Measurements from ENCODE around the gene MAP1LC3B.

The MAP1LC3B gene

GRCh38 chr16:87412371-87412995 lies 20.3 kb downstream of the MAP1LC3B start:
- peaks cover 79% of the 10 kb centered on the region for H3K36me3 ChIP-seq (ENCODE audit: control insufficient read depth, insufficient read depth, low read length)

GRCh38 chr16:87412996-87413421 lies 20.9 kb downstream of the MAP1LC3B start:
- Histone ChIP-seq H3K27me3 (ENCODE audit: control insufficient read depth, insufficient read depth, low read length) (no peaks in the 10 kb centered on the region), H3K9ac (ENCODE audit: low read length) (no peak overlapping the region), H3K9me3 (ENCODE audit: control insufficient read depth, insufficient read depth, low read depth, low read length) (no peaks in the 10 kb centered on the region), H3K4me1 (ENCODE audit: control insufficient read depth, insufficient read depth, low read length) (no peaks in the 10 kb centered on the region), H3K4me3 (ENCODE audit: low read depth, low read length) (no peak overlapping the region), H3K27ac (ENCODE audit: low read depth, low read length) (no peak overlapping the region), H3K36me3 (ENCODE audit: control insufficient read depth, insufficient read depth, low read length) (peaks cover 78% of the 10 kb centered on the region)

More at GRCh38 chr16:87412371-87412995, 20.3 kb downstream of the MAP1LC3B start:
- no peak overlapping the region for H3K4me3 ChIP-seq (ENCODE audit: low read depth, low read length)
- H3K27ac ChIP-seq (ENCODE audit: low read depth, low read length) = no peak overlapping the region
- H3K4me1 ChIP-seq (ENCODE audit: control insufficient read depth, insufficient read depth, low read length) = no peaks in the 10 kb centered on the region
- no peaks in the 10 kb centered on the region for H3K9me3 ChIP-seq (ENCODE audit: control insufficient read depth, insufficient read depth, low read depth, low read length)
- H3K9ac ChIP-seq (ENCODE audit: low read length) = no peak overlapping the region
- no peaks in the 10 kb centered on the region for H3K27me3 ChIP-seq (ENCODE audit: control insufficient read depth, insufficient read depth, low read length)

- Histone ChIP-seq H3K27me3 (ENCODE audit: control insufficient read depth, insufficient read depth, low read length) (no peaks in the 10 kb centered on the region), H3K4me3 (ENCODE audit: low read depth, low read length) (no peak overlapping the region), H3K27ac (ENCODE audit: low read depth, low read length) (no peak overlapping the region), H3K4me1 (ENCODE audit: control insufficient read depth, insufficient read depth, low read length) (no peaks in the 10 kb centered on the region), H3K9me3 (ENCODE audit: control insufficient read depth, insufficient read depth, low read depth, low read length) (no peaks in the 10 kb centered on the region), H3K36me3 (ENCODE audit: control insufficient read depth, insufficient read depth, low read length) (peaks cover 77% of the 10 kb centered on the region), H3K9ac (ENCODE audit: low read length) (no peak overlapping the region)
These were observed 22.1 kb downstream of the MAP1LC3B start for GRCh38 chr16:87414251-87414680.

- Histone ChIP-seq H3K27me3 (ENCODE audit: control insufficient read depth, insufficient read depth, low read length) (no peaks in the 10 kb centered on the region), H3K27ac (ENCODE audit: low read depth, low read length) (no peak overlapping the region), H3K9me3 (ENCODE audit: control insufficient read depth, insufficient read depth, low read depth, low read length) (no peaks in the 10 kb centered on the region), H3K4me1 (ENCODE audit: control insufficient read depth, insufficient read depth, low read length) (no peaks in the 10 kb centered on the region), H3K4me3 (ENCODE audit: low read depth, low read length) (no peak overlapping the region), H3K36me3 (ENCODE audit: control insufficient read depth, insufficient read depth, low read length) (peaks cover 74% of the 10 kb centered on the region), H3K9ac (ENCODE audit: low read length) (no peak overlapping the region)
These were observed 23.3 kb downstream of the MAP1LC3B start for GRCh38 chr16:87415441-87415840.

GRCh38 chr16:87416826-87417527 lies 24.8 kb downstream of the MAP1LC3B start:
- no peak overlapping the region for H3K27ac ChIP-seq (ENCODE audit: low read depth, low read length)
- peaks cover 75% of the 10 kb centered on the region for H3K36me3 ChIP-seq (ENCODE audit: control insufficient read depth, insufficient read depth, low read length)
- H3K4me1 ChIP-seq (ENCODE audit: control insufficient read depth, insufficient read depth, low read length) = no peaks in the 10 kb centered on the region
- H3K9ac ChIP-seq (ENCODE audit: low read length) = no peak overlapping the region
- no peak overlapping the region for H3K4me3 ChIP-seq (ENCODE audit: low read depth, low read length)
- no peaks in the 10 kb centered on the region for H3K9me3 ChIP-seq (ENCODE audit: control insufficient read depth, insufficient read depth, low read depth, low read length)
- no peaks in the 10 kb centered on the region for H3K27me3 ChIP-seq (ENCODE audit: control insufficient read depth, insufficient read depth, low read length)

GRCh38 chr16:87417528-87417910 lies 25.4 kb downstream of the MAP1LC3B start:
- no peaks in the 10 kb centered on the region for H3K4me1 ChIP-seq (ENCODE audit: control insufficient read depth, insufficient read depth, low read length)
- peaks cover 71% of the 10 kb centered on the region for H3K36me3 ChIP-seq (ENCODE audit: control insufficient read depth, insufficient read depth, low read length)

GRCh38 chr16:87418216-87418615 lies 26.1 kb downstream of the MAP1LC3B start:
- Histone ChIP-seq H3K27ac (ENCODE audit: low read depth, low read length) (no peak overlapping the region), H3K9me3 (ENCODE audit: control insufficient read depth, insufficient read depth, low read depth, low read length) (no peaks in the 10 kb centered on the region), H3K9ac (ENCODE audit: low read length) (no peak overlapping the region), H3K4me3 (ENCODE audit: low read depth, low read length) (no peak overlapping the region), H3K36me3 (ENCODE audit: control insufficient read depth, insufficient read depth, low read length) (peaks cover 69% of the 10 kb centered on the region), H3K27me3 (ENCODE audit: control insufficient read depth, insufficient read depth, low read length) (no peaks in the 10 kb centered on the region), H3K4me1 (ENCODE audit: control insufficient read depth, insufficient read depth, low read length) (no peaks in the 10 kb centered on the region)

More at GRCh38 chr16:87417528-87417910, 25.4 kb downstream of the MAP1LC3B start:
- H3K9ac ChIP-seq (ENCODE audit: low read length) = no peak overlapping the region
- H3K27me3 ChIP-seq (ENCODE audit: control insufficient read depth, insufficient read depth, low read length) = no peaks in the 10 kb centered on the region
- no peak overlapping the region for H3K4me3 ChIP-seq (ENCODE audit: low read depth, low read length)
- H3K9me3 ChIP-seq (ENCODE audit: control insufficient read depth, insufficient read depth, low read depth, low read length) = no peaks in the 10 kb centered on the region
- H3K27ac ChIP-seq (ENCODE audit: low read depth, low read length) = no peak overlapping the region

GRCh38 chr16:87418644-87419043 lies 26.5 kb downstream of the MAP1LC3B start:
- Histone ChIP-seq H3K9ac (ENCODE audit: low read length) (no peak overlapping the region), H3K27ac (ENCODE audit: low read depth, low read length) (no peak overlapping the region), H3K9me3 (ENCODE audit: control insufficient read depth, insufficient read depth, low read depth, low read length) (no peaks in the 10 kb centered on the region), H3K4me3 (ENCODE audit: low read depth, low read length) (no peak overlapping the region), H3K4me1 (ENCODE audit: control insufficient read depth, insufficient read depth, low read length) (no peaks in the 10 kb centered on the region), H3K27me3 (ENCODE audit: control insufficient read depth, insufficient read depth, low read length) (no peaks in the 10 kb centered on the region), H3K36me3 (ENCODE audit: control insufficient read depth, insufficient read depth, low read length) (peaks cover 68% of the 10 kb centered on the region)

- Histone ChIP-seq H3K9me3 (ENCODE audit: control insufficient read depth, insufficient read depth, low read depth, low read length) (no peaks in the 10 kb centered on the region), H3K4me1 (ENCODE audit: control insufficient read depth, insufficient read depth, low read length) (peaks cover 2% of the 10 kb centered on the region; the same call in 1 of the 2 replicates), H3K36me3 (ENCODE audit: control insufficient read depth, insufficient read depth, low read length) (peaks cover 64% of the 10 kb centered on the region), H3K27ac (ENCODE audit: low read depth, low read length) (no peak overlapping the region), H3K4me3 (ENCODE audit: low read depth, low read length) (no peak overlapping the region), H3K9ac (ENCODE audit: low read length) (no peak overlapping the region), H3K27me3 (ENCODE audit: control insufficient read depth, insufficient read depth, low read length) (no peaks in the 10 kb centered on the region)
These were observed 28.2 kb downstream of the MAP1LC3B start for GRCh38 chr16:87420026-87421002.

- Histone ChIP-seq H3K36me3 (ENCODE audit: control insufficient read depth, insufficient read depth, low read length) (peaks cover 58% of the 10 kb centered on the region), H3K27ac (ENCODE audit: low read depth, low read length) (no peak overlapping the region), H3K4me3 (ENCODE audit: low read depth, low read length) (no peak overlapping the region), H3K27me3 (ENCODE audit: control insufficient read depth, insufficient read depth, low read length) (no peaks in the 10 kb centered on the region), H3K9me3 (ENCODE audit: control insufficient read depth, insufficient read depth, low read depth, low read length) (no peaks in the 10 kb centered on the region), H3K4me1 (ENCODE audit: control insufficient read depth, insufficient read depth, low read length) (peaks cover 5% of the 10 kb centered on the region), H3K9ac (ENCODE audit: low read length) (no peak overlapping the region)
These were observed 29.1 kb downstream of the MAP1LC3B start for GRCh38 chr16:87421003-87421912.

Measured in HUES6 (cell line).